Ovary (tissue), 9 donors: ENCODE data around the gene TENT5C. TPM values are rescaled to one million over a fixed set of nuclear protein-coding genes. Genes with fewer than 3 reads are reported as not detected.

Source experiments
- DNase-seq, 5 donors: peaks; one replicate each; pipeline ENCODE4 v3.0.0-alpha.2; 2019 to 2020
- H3K27ac ChIP-seq, 2 donors: fragments of 200-600 bp; one replicate each; pipeline versions ENCODE4 v1.5.1 to v1.8.0; 2019 to 2022
- H3K27me3 ChIP-seq: fragments of 200-600 bp; one replicate; pipeline ENCODE4 v1.8.0; 2022
- H3K36me3 ChIP-seq: fragments of 200-600 bp; sonication (generic); one replicate; pipeline ENCODE4 v1.5.1; 2019
- H3K4me1 ChIP-seq: one replicate; pipeline ENCODE4 v1.8.1; 2013; ENCODE audit warnings: mild to moderate bottlenecking, moderate library complexity; ENCODE audit not compliant: insufficient read depth
- H3K4me3 ChIP-seq: fragments of 200-600 bp; sonication (generic); one replicate; pipeline ENCODE4 v1.5.1; 2017
- H3K9me3 ChIP-seq, 2 donors: fragments of 200-600 bp in 1 of 2; sonication (generic) in 1 of 2; one replicate each; pipeline versions ENCODE4 v1.5.1 to v1.8.1; 2013 to 2019; ENCODE audit warnings: mild to moderate bottlenecking in 1 of 2, moderate library complexity in 1 of 2
- EP300 ChIP-seq: sonication (generic); formaldehyde crosslinking; IDR thresholded peaks from one replicate; pipeline ENCODE4 v1.6.1; 2017; ENCODE audit warnings: antibody characterized with exemption
- POLR2A ChIP-seq: fragments of 450-650 bp; IDR thresholded peaks from one replicate; pipeline ENCODE4 v1.6.1; 2017; ENCODE audit warnings: antibody characterized with exemption, mild to moderate bottlenecking, moderate library complexity
- WGBS, 3 donors: extraction: QIAGEN DNeasy Blood & Tissue Kit in 1 of 3; methylation state at CpG; one replicate each; pipeline versions ENCODE4 v1.1.5 to v1.1.7; 2013 to 2017; 5-methylcytosine and 5-hydroxymethylcytosine counted together
- intact Hi-C, 4 donors: fragments of 100-400 bp; cut with DNase I; formaldehyde crosslinking; loops; one replicate each; pipeline versions ENCODE4 v1.11.0 to v1.15.1; 2022 to 2023
- polyA plus RNA-seq, 2 donors: library from polyadenylated mRNA; stranded (reverse); fragments of 200-250 nt in 1 of 2; fragments of 350-450 nt in 1 of 2; fragmentation: Illumina TruSeq in 1 of 2; extraction: RNeasy Lipid Tissue Mini Kit (QIAGEN cat#74804) in 1 of 2; gene quantifications; one replicate each; pipeline ENCODE4 v1.2.3, GENCODE V29; 2013 to 2014
- total RNA-seq, 7 donors: library from RNA; depleted of rRNA in 2 of 7; stranded (reverse); fragments of >200 nt in 2 of 7; fragmentation: NEBNext Ultra II Directional in 3 of 7; extraction: Animal tissue kit (Norgen Biotek cat#: 25700) in 3 of 7; gene quantifications; one replicate each; pipeline versions ENCODE4 v1.1.0 to v1.2.4, GENCODE V29; 2016 to 2023
- TF ChIP-seq, protein P1 (sequence below), 3 donors: fragments of 450-650 bp in 2 of 3; fragments of 200-600 bp in 1 of 3; IDR thresholded peaks; one replicate each; pipeline versions ENCODE4 v1.5.1 to v1.8.0; 2016 to 2022; ENCODE audit warnings: antibody characterized with exemption in 3 of 3, mild to moderate bottlenecking in 1 of 3
- donor health status: DM: no; HTN: no; CAD: no; lungs with moderate emphysema.
- donor health status: DM: no; HTN: no; CAD: no.
- donor health status: Bipolar disorder and iron deficiency.
- donor health status: DM: yes; HTN: yes; CAD: no.
- donor health status: DM: no; HTN: no; CAD: no.
- donor health status: DM: yes; HTN: yes; CAD: no.

TENT5C gene
- total and polyA plus RNA-seq, 9 donors: 2.6 to 24.7 (median 11.4) TPM

DNA sequence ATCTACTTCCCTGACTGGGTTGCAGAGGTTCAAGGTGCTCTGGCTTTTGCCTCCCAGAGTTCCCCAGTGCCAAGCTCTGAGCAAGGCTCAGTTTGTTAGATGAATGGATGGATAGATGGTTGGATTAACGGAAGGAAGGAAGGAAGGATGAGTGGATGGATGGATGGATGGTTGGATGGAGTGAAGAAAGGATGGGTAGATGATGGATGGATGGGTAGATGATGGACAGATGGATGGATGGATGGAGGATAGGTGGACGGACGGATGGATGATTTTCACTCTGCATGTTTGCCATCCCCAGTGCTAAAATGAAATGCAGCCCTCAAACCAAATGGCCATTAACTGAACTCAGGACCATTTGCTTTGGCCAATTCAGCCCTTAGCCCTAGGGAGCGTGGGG, 27.4 kb upstream of the TENT5C start:
- H3K9me3 ChIP-seq: no peaks in the 10 kb centered on the region
- WGBS, 3 donors: 90 to 94% (median 92%) methylated on average over 4 of the region's 4 CpGs
- no peak overlapping the region for H3K27ac ChIP-seq
- H3K4me3 ChIP-seq: no peak overlapping the region
- intact Hi-C loops: no loop called here
- TF ChIP-seq, protein P1, sequence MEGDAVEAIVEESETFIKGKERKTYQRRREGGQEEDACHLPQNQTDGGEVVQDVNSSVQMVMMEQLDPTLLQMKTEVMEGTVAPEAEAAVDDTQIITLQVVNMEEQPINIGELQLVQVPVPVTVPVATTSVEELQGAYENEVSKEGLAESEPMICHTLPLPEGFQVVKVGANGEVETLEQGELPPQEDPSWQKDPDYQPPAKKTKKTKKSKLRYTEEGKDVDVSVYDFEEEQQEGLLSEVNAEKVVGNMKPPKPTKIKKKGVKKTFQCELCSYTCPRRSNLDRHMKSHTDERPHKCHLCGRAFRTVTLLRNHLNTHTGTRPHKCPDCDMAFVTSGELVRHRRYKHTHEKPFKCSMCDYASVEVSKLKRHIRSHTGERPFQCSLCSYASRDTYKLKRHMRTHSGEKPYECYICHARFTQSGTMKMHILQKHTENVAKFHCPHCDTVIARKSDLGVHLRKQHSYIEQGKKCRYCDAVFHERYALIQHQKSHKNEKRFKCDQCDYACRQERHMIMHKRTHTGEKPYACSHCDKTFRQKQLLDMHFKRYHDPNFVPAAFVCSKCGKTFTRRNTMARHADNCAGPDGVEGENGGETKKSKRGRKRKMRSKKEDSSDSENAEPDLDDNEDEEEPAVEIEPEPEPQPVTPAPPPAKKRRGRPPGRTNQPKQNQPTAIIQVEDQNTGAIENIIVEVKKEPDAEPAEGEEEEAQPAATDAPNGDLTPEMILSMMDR (IDR thresholded peaks at IDR 0.05): no peak
- TF ChIP-seq POLR2A (no peak), EP300 (no peak)
- H3K36me3 ChIP-seq: no peaks in the 10 kb centered on the region
- no peaks in the 10 kb centered on the region for H3K4me1 ChIP-seq
- DNase-seq: no peak
- no peaks in the 10 kb centered on the region for H3K27me3 ChIP-seq

DNA sequence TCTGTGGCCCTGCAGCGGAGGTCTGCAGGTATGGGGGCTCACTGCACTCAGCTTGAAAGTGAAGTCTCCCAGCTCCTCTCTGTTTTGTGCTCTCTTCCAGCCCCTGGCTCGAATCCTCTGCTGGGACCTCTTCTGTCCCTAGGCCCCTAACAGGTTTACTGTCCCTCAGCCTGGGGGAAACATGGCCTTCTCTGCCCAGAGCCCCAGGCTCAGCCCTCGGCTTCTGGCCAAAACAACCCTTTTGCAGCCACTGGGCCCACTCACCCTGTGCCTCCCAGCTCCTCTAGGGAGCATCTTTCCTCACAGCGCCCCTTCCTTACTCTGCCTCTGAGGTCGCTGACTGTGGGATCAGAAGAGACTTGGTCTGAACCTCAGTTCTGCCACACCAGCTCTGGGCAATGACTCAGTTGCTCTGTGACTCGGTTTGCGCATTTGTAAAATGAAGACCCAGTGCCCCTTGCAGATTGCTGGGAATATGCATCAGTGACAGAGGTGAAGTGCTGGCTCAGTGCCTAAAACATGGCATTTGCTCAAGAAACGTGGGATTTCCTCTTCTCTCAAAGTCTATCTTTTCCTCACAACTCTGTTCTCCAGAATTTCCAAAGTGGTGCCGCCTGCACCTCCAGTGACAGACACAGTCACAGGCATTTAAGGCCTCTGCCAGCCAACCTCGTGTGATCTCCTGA, 26.5 kb upstream of the TENT5C start:
- 84 to 87% (median 85%) methylated on average over 10 of the region's 10 CpGs for WGBS, 3 donors
- intact Hi-C loops: no loop called here
- Histone ChIP-seq H3K27me3 (no peaks in the 10 kb centered on the region), H3K36me3 (no peaks in the 10 kb centered on the region), H3K27ac (no peak overlapping the region), H3K4me3 (no peak overlapping the region), H3K9me3 (no peaks in the 10 kb centered on the region), H3K4me1 (no peaks in the 10 kb centered on the region)
- TF ChIP-seq POLR2A (no peak), EP300 (no peak)
- TF ChIP-seq, protein P1 (IDR thresholded peaks at IDR 0.05): no peak
- DNase-seq: no peak

DNA sequence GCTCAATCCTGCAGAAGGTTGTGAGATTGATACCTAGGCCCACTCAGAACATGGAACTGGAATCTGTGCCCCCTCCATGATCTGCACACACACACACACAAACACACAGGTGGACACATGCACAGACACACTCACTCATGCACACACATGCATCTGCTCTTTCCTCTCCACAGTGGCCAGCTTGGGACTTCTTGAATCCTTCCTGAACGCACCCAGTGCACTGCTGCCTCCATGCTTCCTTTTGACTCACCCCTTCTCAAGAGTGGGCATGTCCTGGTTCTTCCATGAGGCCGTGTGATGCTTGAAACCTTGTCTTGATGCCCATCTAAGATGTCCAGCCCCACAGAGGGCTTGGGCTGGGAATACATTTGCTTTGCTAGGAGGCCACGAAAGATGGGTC, 25.4 kb upstream of the TENT5C start:
- Histone ChIP-seq H3K9me3 (no peaks in the 10 kb centered on the region), H3K27ac (no peak overlapping the region), H3K27me3 (no peaks in the 10 kb centered on the region), H3K4me1 (no peaks in the 10 kb centered on the region), H3K4me3 (no peak overlapping the region), H3K36me3 (no peaks in the 10 kb centered on the region)
- TF ChIP-seq, protein P1 (IDR thresholded peaks at IDR 0.05): no peak
- TF ChIP-seq POLR2A: no peak
- no peak for TF ChIP-seq EP300
- 55 to 88% (median 82%) methylated on average over 3 of the region's 3 CpGs for WGBS, 3 donors
- DNase-seq: no peak
- intact Hi-C loops: no loop called here

DNA sequence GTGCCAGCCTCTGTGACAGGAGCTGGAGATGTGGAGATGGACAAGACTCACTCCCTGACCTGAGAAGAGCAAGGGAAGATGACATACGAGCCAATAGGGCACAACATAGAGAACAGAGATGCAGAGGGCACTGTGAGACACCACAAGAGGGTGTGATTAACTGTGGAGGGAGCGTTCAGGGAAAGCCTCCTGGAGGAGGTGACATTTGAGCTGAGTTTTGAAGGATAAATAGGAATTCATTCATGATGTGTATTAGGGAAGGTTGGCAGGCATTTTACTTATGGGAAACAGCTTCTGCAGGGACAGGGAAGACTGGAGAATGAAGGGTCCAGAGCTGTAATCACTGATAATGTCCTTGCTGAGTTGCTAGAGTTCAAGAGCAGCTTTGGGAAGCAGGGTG, 25.0 kb upstream of the TENT5C start:
- no peaks in the 10 kb centered on the region for H3K9me3 ChIP-seq
- DNase-seq: no peak
- H3K27me3 ChIP-seq: no peaks in the 10 kb centered on the region
- no peak overlapping the region for H3K4me3 ChIP-seq
- WGBS, 3 donors: 74 to 85% (median 79%) methylated on average over 2 of the region's 2 CpGs
- H3K36me3 ChIP-seq: no peaks in the 10 kb centered on the region
- TF ChIP-seq, protein P1 (IDR thresholded peaks at IDR 0.05): no peak
- TF ChIP-seq EP300 (no peak), POLR2A (no peak)
- H3K4me1 ChIP-seq: no peaks in the 10 kb centered on the region
- intact Hi-C loops: no loop called here
- H3K27ac ChIP-seq: no peak overlapping the region
